HEK293T (cell line): ENCODE measurements around the gene AGRP.

Experiments
- ARNT ChIP-seq: fragments of 450-650 bp; IDR thresholded peaks from 2 replicates; pipeline ENCODE4 v1.6.1; 2017; ENCODE audit warnings: mild to moderate bottlenecking
- BHLHE40 ChIP-seq: fragments of 450-650 bp; IDR thresholded peaks from 2 replicates; pipeline ENCODE4 v1.6.1; 2016; ENCODE audit warnings: mild to moderate bottlenecking, moderate library complexity, borderline replicate concordance
- CTBP1 ChIP-seq: fragments of 450-650 bp; IDR thresholded peaks from 2 replicates; pipeline ENCODE4 v1.6.1; 2016; ENCODE audit warnings: borderline replicate concordance
- ELF4 ChIP-seq: fragments of 450-650 bp; IDR thresholded peaks from 2 replicates; pipeline ENCODE4 v1.6.1; 2017; ENCODE audit warnings: antibody characterized with exemption
- FOXA1 ChIP-seq: fragments of 450-650 bp; IDR thresholded peaks from 2 replicates; pipeline ENCODE4 v1.6.1; 2016; ENCODE audit warnings: mild to moderate bottlenecking
- FOXK2 ChIP-seq: fragments of 450-650 bp; IDR thresholded peaks from 2 replicates; pipeline ENCODE4 v1.6.1; 2016; ENCODE audit warnings: mild to moderate bottlenecking
- HDGF ChIP-seq: fragments of 450-650 bp; IDR thresholded peaks from 2 replicates; pipeline ENCODE4 v1.6.1; 2017; ENCODE audit warnings: antibody characterized with exemption, borderline replicate concordance
- L3MBTL2 ChIP-seq: fragments of 450-650 bp; conservative IDR thresholded peaks from 2 replicates; pipeline ENCODE4 v1.6.1; 2016; ENCODE audit warnings: mild to moderate bottlenecking
- NFRKB ChIP-seq: fragments of 450-650 bp; IDR thresholded peaks from 2 replicates; pipeline ENCODE4 v1.6.1; 2016; ENCODE audit warnings: mild to moderate bottlenecking, moderate library complexity
- PKNOX1 ChIP-seq: fragments of 450-650 bp; IDR thresholded peaks from 2 replicates; pipeline ENCODE4 v1.6.1; 2016
- SP1 ChIP-seq: fragments of 450-650 bp; IDR thresholded peaks from 2 replicates; pipeline ENCODE4 v1.6.1; 2017
- SUZ12 ChIP-seq: fragments of 450-650 bp; IDR thresholded peaks from 2 replicates; pipeline ENCODE4 v1.6.1; 2016; ENCODE audit warnings: mild to moderate bottlenecking
- TARDBP ChIP-seq: fragments of 450-650 bp; IDR thresholded peaks from 2 replicates; pipeline ENCODE4 v1.6.1; 2016
- ZNF384 ChIP-seq: fragments of 450-650 bp; IDR thresholded peaks from 2 replicates; pipeline ENCODE4 v1.6.1; 2016

GRCh38 chr16:67461600-67462278, 21.6 kb downstream of the AGRP start:
- no peak for TF ChIP-seq CTBP1
- TF ChIP-seq ZNF384 = no peak
- no peak for TF ChIP-seq BHLHE40
- TF ChIP-seq NFRKB = no peak
- no peak for TF ChIP-seq HDGF
- no peak for TF ChIP-seq ARNT
- TF ChIP-seq PKNOX1 = no peak
- no peak for TF ChIP-seq L3MBTL2
- no peak for TF ChIP-seq TARDBP
- TF ChIP-seq ELF4 = no peak
- no peak for TF ChIP-seq SUZ12
- no peak for TF ChIP-seq SP1
- TF ChIP-seq FOXA1 = no peak
- no peak for TF ChIP-seq FOXK2
